Measurements from ENCODE around the gene CPNE5.

CPNE5 gene

DNA sequence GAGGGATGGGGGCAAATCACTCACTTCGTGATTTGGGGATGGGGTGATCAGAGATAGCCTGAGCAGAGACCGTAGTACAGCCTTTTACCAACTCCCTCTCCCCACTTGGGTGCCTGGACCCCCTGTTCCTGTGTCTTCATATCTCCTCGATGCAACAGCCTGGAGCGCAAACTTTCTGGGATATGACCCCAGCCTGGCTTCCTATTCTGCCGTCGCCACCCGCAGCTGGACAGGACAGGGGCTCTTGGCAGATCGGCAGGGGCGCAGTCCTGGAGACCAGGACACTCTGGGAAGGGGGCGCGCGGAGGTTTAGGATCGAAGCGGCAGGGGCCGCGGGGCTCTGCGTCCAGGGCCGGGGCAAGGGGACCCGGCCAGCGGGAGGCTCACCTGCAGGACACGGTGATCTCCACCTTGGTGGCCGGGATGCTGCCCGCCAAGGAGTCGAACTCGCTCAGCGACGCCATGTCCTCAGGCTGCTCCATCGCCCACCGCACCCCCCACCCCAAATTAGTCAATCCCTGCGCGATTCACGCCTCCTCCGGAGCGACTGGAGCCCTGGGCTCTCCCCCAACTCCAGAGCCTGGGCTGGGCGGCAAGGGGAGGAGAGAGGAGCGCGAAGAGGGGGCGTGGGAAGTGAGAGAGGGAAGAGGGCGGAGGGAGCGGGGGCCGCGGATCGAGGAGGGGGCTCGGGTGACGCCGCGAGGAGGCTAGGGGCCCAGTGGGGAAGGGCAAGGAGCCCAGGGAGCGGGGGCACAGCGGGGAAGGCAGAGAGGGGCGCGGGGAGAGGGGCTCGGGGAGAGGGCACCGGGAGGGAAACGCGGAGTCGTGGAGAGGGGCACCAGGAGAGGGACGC lies at the start of gene CPNE5:
CPNE5 (minus strand) TSS at position 549 of the 853 bp plus-strand sequence; CDS start at position 482, 67 bp downstream.
- no peak for DNase-seq (ENCODE audit: low read depth in 1 of 2, low spot score in 1 of 2)

- DNase-seq (ENCODE audit: low read depth in 1 of 2, low spot score in 1 of 2): no peak
Observed at GRCh38 chr6:36888115-36888643, 48.9 kb upstream of the CPNE5 start.

DNA sequence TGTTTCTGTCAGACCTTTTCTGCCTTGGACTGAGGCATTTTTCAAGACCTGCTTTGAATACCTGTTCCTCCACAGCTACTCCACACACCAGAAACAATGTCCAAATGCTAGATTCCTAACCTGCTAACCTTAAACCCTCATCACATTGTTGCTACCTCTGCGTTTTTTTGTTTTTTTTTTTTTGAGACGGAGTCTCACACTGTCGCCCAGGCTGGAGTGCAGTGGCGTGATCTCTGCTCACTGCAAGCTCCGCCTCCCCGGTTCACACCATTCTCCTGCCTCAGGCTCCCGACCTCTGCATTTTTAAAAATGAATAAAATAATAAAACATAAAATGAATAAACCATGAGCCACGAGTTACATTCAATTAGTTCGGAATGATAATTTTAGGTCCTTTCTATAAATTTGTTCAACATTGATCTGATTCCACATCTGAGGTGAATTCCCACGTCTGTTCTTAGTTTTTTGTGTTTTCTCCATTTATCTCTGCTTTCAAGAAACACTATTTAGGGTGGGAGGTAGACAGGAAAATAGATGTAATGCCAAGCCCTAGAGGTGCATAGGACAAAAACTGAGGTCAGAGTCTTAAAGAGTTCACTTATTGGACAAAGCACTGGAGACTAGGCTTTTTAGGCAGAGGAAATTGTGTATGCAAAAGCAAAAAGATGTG lies 47.8 kb upstream of the CPNE5 start:
- no peak for DNase-seq (ENCODE audit: low read depth in 1 of 2, low spot score in 1 of 2)

- peak; percentile 94 to 96 for DNase-seq (ENCODE audit: low read depth in 1 of 2, low spot score in 1 of 2)
Observed at GRCh38 chr6:36885461-36886401, 46.5 kb upstream of the CPNE5 start, which contains the start of gene C6orf89. TSS of gene C6orf89 (plus strand) at chr6:36885952. CDS start at chr6:36899445, 13,493 bp downstream.

- no peak for DNase-seq (ENCODE audit: low read depth in 1 of 2, low spot score in 1 of 2)
Observed at GRCh38 chr6:36884610-36885009, 45.4 kb upstream of the CPNE5 start.

GRCh38 chr6:36875250-36875633 lies 36.0 kb upstream of the CPNE5 start:
- DNase-seq (ENCODE audit: low read depth in 1 of 2, low spot score in 1 of 2): no peak

- DNase-seq (ENCODE audit: low read depth in 1 of 2, low spot score in 1 of 2): peak; percentile 70 to 75
Observed at GRCh38 chr6:36874443-36875249, 35.4 kb upstream of the CPNE5 start, which contains the start of gene PPIL1. TSS of gene PPIL1 (minus strand) at chr6:36874803. CDS start at chr6:36874772, 31 bp downstream.

- DNase-seq (ENCODE audit: low read depth in 1 of 2, low spot score in 1 of 2): no peak
Observed at GRCh38 chr6:36873612-36874442, 34.6 kb upstream of the CPNE5 start.

GRCh38 chr6:36873115-36873514 lies 33.9 kb upstream of the CPNE5 start:
- no peak for DNase-seq (ENCODE audit: low read depth in 1 of 2, low spot score in 1 of 2)

DNA sequence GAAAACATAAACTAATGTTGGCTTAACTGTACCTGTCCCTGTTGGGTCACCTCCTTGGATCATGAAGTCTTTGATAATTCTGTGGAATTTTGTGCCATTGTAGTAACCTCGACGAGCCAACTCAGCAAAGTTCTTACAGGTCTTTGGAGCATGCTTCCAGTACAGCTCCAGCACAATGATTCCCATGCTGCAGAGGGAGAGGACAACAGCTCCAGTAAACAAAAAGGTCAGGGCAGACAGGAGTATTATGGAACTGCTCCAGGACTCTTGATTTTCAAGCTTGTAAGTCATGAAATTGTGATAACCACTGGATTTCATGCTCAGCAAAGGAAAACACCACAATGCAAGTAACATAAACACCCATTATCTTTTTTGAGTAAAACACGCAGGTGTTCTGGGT lies 32.4 kb upstream of the CPNE5 start:
- no peak for DNase-seq (ENCODE audit: low read depth in 1 of 2, low spot score in 1 of 2)

- DNase-seq (ENCODE audit: low read depth in 1 of 2, low spot score in 1 of 2): no peak
Observed at GRCh38 chr6:36867471-36868224, 28.4 kb upstream of the CPNE5 start.

- no peak for DNase-seq (ENCODE audit: low read depth in 1 of 2, low spot score in 1 of 2)
Observed at GRCh38 chr6:36865835-36866234, 26.6 kb upstream of the CPNE5 start.

- DNase-seq (ENCODE audit: low read depth in 1 of 2, low spot score in 1 of 2): no peak
Observed at GRCh38 chr6:36863670-36864540, 24.7 kb upstream of the CPNE5 start.

DNA sequence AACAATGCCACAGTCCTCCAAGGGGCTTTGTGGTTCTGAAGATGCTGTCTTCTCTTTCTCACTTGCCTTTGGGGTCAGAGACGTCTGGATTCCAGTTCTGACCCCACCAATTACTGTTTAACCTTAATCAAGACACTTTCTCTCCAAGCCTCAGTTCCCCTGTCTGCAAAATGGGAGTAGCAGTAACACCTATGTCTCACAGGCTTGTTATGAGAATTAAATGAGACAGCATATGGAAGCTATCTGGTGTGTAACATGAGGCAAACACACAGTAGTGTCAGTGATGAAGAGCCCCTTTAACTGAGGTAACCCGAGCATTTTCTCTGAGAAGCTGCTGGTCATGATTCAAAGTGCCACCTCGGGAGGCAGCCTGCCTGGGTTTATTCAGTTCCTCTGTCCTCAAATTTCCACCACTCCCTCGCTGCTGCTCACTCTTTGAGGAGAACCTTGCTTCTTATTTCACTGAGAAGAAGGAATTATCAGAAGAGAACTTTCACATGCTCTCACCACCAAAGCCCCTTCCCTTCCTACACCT lies 23.7 kb upstream of the CPNE5 start:
- no peak for DNase-seq (ENCODE audit: low read depth in 1 of 2, low spot score in 1 of 2)

DNA sequence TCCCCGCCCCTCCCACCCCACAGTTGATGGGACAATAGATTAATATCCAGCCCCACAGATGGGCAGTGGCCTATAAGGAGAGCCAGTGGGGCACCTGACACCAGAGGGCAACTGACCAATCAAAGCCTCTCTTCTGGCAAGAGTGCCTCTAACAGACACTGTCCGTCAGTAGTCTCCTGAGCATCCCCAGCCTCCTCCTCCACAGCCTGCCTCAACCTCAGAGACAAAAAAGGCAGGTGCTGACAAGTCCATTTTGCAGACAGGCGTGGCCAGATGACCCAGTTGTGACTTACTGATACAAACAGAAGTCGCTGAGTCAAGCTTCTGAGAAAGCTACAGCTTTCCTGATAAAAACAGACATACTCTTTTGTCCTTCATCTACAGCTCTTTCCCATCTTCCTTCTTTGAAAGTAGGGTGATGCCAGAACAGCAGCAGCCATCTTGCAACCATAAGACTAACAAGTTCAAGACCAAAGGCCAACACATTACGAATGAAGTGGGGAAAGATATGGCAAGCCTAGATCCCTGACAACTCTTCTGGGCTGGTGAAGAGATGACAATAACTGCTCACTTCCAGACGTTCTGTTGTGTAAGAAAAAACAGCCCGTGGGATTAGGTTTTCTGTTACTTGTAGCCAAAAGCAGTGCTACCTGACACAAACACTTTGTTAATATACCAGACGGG lies 23.1 kb upstream of the CPNE5 start:
- DNase-seq (ENCODE audit: low read depth in 1 of 2, low spot score in 1 of 2): no peak

- DNase-seq (ENCODE audit: low read depth in 1 of 2, low spot score in 1 of 2): no peak
Observed at GRCh38 chr6:36860126-36860525, 20.9 kb upstream of the CPNE5 start.
